ENCODE data around the gene C2orf15.
A peak's percentile ranks its signal among the peaks of the same experiment; 100 is the strongest.
"Not testable (repeated sequence)": the region's sequence is repeated elsewhere in the genome, so short reads cannot be mapped to it uniquely, and the experiment has no call there.

C2orf15 gene

GRCh38 chr2:99187011-99187410 is 45.5 kb downstream of the C2orf15 start:
- TF ChIP-seq CTCF (conservative IDR thresholded peaks at IDR 0.05) (no peak), ZFX (IDR thresholded peaks at IDR 0.05) (no peak)
- no peak overlapping the region for H3K27ac ChIP-seq

- TF ChIP-seq ZFX (IDR thresholded peaks at IDR 0.05) (no peak), CTCF (conservative IDR thresholded peaks at IDR 0.05) (no peak)
- H3K27ac ChIP-seq, result no peak overlapping the region
Measured at GRCh38 chr2:99188357-99188756, 46.9 kb downstream of the C2orf15 start.

GRCh38 chr2:99190548-99190947 is 49.0 kb downstream of the C2orf15 start:
- H3K27ac ChIP-seq, result no peak overlapping the region
- TF ChIP-seq ZFX (IDR thresholded peaks at IDR 0.05) (no peak), CTCF (conservative IDR thresholded peaks at IDR 0.05) (peak; percentile 10)

GRCh38 chr2:99192364-99192763 is 50.9 kb downstream of the C2orf15 start:
- H3K27ac ChIP-seq, result not testable (repeated sequence)

- TF ChIP-seq CTCF (conservative IDR thresholded peaks at IDR 0.05) (no peak), ZFX (IDR thresholded peaks at IDR 0.05) (no peak)
- no peak overlapping the region; the same call in 1 of the 2 replicates for H3K27ac ChIP-seq
Measured at GRCh38 chr2:99198103-99198841, 56.8 kb downstream of the C2orf15 start.

- H3K27ac ChIP-seq, result no peak overlapping the region
Measured at GRCh38 chr2:99200076-99200800, 58.7 kb downstream of the C2orf15 start.

More at GRCh38 chr2:99200076-99200800, 58.7 kb downstream of the C2orf15 start:
- TF ChIP-seq ZFX (IDR thresholded peaks at IDR 0.05) (no peak), CTCF (conservative IDR thresholded peaks at IDR 0.05) (no peak)

All from C4-2B (cell line).